SK-N-SH (cell line): ENCODE measurements around the gene PBXIP1.

ENCODE experiments used
- GATA2 ChIP-seq: sonication (generic); formaldehyde crosslinking; IDR thresholded peaks from 2 replicates; pipeline ENCODE4 v1.5.0; 2020; ENCODE audit warnings: mild to moderate bottlenecking, missing genetic modification reagents
- JUND ChIP-seq: IDR thresholded peaks from 2 replicates; pipeline ENCODE4 v1.4.0; 2012
- MXI1 ChIP-seq: IDR thresholded peaks from 2 replicates; pipeline ENCODE4 v1.6.1; 2012; ENCODE audit warnings: mild to moderate bottlenecking, low read depth, low read length, improper control_type of control experiment
- NFIC ChIP-seq: IDR thresholded peaks from 2 replicates; pipeline ENCODE4 v1.4.0; 2012; ENCODE audit warnings: borderline replicate concordance
- POLR2AphosphoS5 ChIP-seq: IDR thresholded peaks from 2 replicates; pipeline ENCODE4 v1.6.1; 2012; ENCODE audit warnings: low read depth, low read length
- RAD21 ChIP-seq: IDR thresholded peaks from 2 replicates; pipeline ENCODE4 v1.6.1; 2012; ENCODE audit warnings: mild to moderate bottlenecking, low read length
- RFX5 ChIP-seq: IDR thresholded peaks from 2 replicates; pipeline ENCODE4 v1.6.1; 2012; ENCODE audit warnings: mild to moderate bottlenecking, improper control_type of control experiment, low read length
- TEAD4 ChIP-seq: IDR thresholded peaks from 2 replicates; pipeline ENCODE4 v1.4.0; 2012; ENCODE audit warnings: mild to moderate bottlenecking, borderline replicate concordance; ENCODE audit not compliant: insufficient read depth
- YY1 ChIP-seq: IDR thresholded peaks from 2 replicates; pipeline ENCODE4 v1.4.0; 2012; ENCODE audit warnings: low read depth, mild to moderate bottlenecking
- TF ChIP-seq, protein P1 (sequence below): IDR thresholded peaks from 2 replicates; pipeline ENCODE4 v1.4.0; 2012; ENCODE audit warnings: low read depth
- TF ChIP-seq, protein P2 (sequence below): fragments of 200-600 bp; sonication (generic); IDR thresholded peaks from 2 replicates; pipeline ENCODE4 v1.6.1; 2017; ENCODE audit warnings: antibody characterized with exemption, mild to moderate bottlenecking, moderate library complexity
- TF ChIP-seq, protein P3 (sequence below): fragments of 150-350 bp; IDR thresholded peaks from 2 replicates; pipeline ENCODE4 v1.6.1; 2017; ENCODE audit warnings: antibody characterized with exemption, low read length, low read depth, borderline replicate concordance

DNA sequence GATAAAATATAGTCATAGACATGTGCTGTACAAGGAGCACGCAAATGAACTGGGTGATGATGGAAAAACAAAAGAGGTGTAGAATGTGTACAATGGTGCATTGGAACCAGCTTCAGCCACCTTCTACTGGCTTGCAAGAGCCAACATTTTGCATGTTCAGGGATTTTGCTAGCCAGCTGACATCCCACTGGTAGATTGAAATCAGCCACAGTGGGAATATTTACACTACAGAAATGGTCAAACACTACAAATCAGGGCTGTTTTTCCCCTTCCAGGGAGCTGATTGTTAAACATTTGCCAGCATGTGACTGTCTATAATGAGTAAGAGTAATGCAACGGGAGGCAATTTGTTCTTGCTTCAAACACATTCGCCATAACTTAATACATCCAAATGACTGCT lies 42.6 kb downstream of the PBXIP1 start:
- no peak for TF ChIP-seq JUND
- TF ChIP-seq, protein P1, sequence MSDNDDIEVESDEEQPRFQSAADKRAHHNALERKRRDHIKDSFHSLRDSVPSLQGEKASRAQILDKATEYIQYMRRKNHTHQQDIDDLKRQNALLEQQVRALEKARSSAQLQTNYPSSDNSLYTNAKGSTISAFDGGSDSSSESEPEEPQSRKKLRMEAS = no peak
- no peak for TF ChIP-seq RAD21
- TF ChIP-seq, protein P2, sequence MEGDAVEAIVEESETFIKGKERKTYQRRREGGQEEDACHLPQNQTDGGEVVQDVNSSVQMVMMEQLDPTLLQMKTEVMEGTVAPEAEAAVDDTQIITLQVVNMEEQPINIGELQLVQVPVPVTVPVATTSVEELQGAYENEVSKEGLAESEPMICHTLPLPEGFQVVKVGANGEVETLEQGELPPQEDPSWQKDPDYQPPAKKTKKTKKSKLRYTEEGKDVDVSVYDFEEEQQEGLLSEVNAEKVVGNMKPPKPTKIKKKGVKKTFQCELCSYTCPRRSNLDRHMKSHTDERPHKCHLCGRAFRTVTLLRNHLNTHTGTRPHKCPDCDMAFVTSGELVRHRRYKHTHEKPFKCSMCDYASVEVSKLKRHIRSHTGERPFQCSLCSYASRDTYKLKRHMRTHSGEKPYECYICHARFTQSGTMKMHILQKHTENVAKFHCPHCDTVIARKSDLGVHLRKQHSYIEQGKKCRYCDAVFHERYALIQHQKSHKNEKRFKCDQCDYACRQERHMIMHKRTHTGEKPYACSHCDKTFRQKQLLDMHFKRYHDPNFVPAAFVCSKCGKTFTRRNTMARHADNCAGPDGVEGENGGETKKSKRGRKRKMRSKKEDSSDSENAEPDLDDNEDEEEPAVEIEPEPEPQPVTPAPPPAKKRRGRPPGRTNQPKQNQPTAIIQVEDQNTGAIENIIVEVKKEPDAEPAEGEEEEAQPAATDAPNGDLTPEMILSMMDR = no peak
- TF ChIP-seq MXI1 = no peak
- TF ChIP-seq GATA2 (CRISPR knock-in tag) = no peak
- TF ChIP-seq, protein P3, sequence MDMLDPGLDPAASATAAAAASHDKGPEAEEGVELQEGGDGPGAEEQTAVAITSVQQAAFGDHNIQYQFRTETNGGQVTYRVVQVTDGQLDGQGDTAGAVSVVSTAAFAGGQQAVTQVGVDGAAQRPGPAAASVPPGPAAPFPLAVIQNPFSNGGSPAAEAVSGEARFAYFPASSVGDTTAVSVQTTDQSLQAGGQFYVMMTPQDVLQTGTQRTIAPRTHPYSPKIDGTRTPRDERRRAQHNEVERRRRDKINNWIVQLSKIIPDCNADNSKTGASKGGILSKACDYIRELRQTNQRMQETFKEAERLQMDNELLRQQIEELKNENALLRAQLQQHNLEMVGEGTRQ = no peak
- no peak for TF ChIP-seq TEAD4
- TF ChIP-seq NFIC = no peak
- TF ChIP-seq RFX5 = no peak
- no peak for TF ChIP-seq POLR2AphosphoS5
- no peak for TF ChIP-seq YY1
